Kidney glomerular epithelial cell (primary cell): ENCODE data around the gene VTI1A.

Experiments used
- DNase-seq: peaks from one replicate; lab custom pipeline; 2025; lab: John Stamatoyannopoulos, UW

The VTI1A gene

DNA sequence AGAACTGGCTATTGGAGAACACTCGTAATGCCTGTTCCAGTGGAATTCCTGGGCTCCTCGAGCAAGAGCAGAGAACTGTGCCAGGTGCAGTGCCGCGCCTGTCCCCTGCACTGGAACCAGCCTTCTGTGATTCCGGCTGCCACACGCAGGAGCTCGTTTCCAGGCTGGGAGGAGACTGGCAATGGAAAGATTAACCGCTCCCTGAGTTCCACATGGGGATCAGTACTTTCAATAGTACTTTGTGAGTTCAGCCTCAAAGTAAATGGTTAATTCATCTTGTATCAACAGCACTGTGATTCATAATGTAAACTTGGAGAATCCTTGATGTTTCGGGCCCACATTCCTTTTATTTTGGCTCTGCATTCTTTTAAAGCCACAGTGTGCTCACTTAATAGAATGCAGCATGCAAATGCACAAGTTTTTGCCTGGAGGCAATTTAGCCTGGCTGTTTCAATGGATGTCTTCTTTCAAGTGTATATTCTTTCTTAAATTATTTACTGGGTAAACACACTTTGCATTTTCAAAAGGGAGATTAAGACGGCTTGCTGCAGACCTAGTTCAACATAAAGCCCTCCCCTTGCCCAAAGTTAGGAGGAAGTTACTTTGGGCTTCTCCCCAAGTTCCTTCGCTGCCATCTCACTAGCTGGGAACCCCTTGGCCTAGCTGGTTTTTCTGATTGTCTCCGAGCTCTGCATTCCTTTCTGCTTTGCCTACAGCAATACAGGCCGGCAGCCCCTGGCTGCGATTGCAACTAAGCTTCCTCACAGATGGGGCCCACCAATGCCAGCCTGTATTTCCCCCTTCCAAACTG is 364.9 kb downstream of the VTI1A start:
- DNase-seq, result peak; percentile 96

DNA sequence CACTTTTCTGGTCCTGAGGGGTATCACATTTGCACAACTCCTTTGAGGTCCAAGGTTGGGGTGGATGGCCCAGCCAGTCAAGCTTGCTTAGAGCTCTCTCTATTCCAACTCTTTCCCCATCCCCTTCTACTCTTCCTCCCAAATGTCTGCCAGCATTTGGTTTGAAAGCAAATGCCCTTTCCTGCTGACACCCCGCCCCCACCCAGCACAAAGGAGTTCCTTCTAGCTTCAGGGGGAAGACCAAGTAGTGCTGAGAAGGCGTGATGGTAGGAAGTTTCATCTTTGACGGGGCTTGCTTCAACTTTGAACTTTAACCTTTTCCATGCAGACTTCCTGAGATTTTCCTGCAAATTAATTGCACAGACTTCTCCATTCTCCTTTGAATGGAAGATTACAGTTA is 365.6 kb downstream of the VTI1A start:
- DNase-seq, result no peak

DNA sequence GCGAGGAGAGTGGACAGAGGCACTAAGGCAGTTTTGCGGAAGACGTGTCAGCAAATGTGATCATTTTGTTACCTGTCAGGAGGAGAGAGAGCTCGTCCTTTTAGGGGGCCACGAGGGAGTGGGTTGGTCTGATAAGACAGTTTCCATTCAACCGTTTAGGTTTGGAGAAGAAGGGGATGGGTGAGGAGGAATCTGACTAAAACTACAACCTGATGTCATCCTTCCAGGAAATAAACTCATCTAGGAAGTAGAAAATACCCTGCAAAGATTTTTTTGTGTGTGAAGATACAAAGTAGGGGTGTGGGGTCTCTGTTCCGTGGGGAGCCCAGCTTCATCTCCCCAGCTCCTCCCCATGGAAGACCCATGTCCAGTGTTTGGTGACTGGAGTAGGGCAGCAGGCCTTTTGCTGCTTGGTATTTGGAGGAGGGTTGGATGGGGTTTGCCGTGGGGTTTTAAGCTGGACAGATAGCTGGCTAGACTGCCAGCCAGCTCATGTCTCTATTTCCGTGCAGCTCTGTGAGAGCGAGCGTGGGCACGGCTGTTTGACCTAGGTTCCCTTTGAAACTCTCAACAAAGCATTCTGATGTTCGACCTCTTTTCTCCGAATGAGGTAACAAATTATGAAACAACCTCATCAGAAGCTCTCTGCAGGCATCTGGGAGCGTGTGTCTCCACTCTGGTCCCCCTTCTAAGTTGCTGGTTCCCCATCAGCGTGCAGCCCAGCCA is 367.0 kb downstream of the VTI1A start:
- DNase-seq, result no peak

DNA sequence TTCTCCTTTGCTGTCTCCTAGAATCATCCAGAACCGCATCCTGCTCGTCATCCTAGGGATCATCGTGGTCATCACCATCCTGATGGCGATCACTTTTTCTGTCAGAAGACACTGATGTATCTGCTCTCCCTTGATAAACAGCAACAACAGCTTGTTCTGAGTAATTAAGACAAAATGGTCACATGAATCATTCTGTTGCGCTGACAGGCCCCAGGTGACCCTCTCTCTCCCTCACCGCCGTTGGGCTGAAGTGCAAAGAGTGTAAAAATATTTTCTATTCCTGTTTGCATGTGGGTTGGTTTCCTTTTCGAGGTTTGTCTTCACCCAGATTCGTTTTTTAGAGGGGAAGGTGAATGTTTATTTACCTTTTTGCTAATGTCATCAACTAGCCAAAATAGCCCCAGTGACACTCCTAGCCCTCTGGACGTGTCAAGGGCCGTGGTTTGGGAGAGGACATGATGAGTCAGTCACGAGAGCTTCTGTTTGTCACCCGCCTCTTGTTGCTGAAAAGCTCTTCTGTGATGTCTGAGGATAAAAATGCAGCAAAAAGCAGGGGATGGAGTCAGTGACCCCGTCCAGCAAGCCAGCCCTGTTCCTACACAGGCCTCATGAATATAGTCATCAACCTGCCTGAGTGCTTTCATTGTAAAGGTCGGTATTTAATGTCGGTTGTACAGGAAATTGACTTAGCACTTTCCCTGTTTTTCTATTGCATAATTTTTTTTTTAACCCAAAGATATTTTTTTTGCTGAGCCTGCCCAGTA is 368.4 kb downstream of the VTI1A start:
- peak; percentile 50 for DNase-seq

DNA sequence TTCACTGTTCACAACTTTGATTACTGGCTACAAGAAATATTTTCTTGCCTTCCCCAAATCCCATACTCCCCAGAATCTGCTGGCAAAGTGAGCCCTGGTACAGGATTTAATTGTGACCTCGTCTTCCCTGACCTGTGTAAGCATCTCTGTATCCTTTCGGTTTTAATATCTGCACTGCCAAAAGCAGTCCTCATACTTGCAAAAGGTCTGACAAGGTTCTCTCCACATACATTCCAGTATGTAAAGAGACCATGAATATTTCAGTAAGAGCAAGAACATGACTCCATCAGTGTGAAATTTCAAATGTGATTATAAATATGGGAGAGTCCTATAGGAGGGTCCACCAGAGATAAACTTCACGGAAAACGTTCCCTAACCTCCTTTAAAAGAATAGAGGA is 369.0 kb downstream of the VTI1A start:
- DNase-seq, result no peak

DNA sequence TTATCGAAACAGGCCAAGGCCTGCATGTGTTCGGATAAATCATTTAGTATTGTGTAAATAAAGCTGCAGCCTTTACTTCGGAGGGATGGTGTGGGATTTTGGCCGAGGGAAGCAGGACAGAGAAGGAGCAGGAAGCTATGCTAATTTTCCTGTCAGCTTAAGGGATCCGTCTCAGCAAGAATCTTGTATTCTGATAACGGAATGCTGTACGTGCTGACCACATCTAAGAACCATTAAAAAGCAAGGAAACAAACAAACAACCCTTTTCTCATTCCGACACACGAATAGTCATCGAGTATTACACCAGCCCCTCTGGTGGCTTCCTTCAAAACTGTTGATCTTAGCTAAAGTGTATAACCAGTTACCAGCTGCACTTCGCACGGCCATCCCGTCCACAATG is 369.9 kb downstream of the VTI1A start:
- no peak for DNase-seq

DNA sequence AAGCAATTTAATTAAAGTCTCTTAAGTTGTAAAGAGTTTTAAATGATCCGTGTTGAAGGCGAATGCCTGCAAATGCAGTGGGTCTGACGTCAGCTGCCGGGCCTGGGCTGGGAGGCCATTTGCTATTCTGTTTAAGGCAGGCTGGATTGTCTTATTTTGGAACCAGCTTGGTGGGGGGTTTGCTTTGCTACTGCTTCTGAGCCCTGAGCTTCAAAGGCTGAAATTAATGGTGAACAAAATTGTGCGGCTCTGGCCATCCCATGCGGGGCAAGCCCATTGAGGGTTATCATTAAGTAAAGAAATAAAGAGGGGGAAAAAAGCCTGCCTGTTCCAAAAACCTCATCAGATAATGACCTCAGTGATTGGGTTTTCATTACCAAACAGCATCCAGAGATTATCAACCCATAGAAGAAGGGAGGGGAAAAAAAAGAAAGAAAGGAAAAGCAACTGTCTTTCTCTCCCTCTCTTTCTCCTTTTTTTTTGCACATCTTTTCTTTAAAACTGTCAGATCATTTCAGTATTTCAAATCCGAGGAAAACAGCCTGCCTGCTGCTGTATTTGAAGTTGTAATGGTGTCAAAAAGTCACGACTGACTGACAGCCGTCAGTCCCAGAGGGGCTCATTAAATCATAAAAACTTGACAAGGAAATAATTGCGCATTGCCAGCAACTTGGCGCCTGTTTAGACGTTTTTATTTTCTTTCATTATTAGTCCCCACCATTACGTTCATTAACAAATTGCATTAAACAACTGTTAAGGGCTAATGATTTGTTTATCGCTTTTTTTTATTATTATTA is 371.2 kb downstream of the VTI1A start:
- no peak for DNase-seq

DNA sequence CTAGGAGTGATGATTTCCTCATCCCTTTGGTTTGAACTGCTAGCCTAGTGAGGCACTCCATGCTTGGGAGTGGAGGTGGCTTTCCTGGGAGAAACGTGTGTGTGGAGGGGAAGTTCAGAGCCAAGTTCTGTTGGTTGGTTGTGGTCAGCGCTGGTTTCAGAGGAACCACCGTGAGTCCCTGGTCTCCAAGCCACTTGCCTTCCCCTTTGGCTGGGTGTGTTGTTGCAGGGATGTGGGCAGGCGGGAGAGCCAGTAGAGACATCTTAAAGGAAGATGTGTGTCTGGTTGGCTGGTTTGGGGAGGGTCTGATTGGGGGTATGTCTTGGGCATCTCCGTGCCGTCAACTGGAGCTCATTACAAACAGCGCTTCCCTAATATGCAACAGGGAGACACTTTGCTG is 372.2 kb downstream of the VTI1A start:
- DNase-seq, result no peak

DNA sequence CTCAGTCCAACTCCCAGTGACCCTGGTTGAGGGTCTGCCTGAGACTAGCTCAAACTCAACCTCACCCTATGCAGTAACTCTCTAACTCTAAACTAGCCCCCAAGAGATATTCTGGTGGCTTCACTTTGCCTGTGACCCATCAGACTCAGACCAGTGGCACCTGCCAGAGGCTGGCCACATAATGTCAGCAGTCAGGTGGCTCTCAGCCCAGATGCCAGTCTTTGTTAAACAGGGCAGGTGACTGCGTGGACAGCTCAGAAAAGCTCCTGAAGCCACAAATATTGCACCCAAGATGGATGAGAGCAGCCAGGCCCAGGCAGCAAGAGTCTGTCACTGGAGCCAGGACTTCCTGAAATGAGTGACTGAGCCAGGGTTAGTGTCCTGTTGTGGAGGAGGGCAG is 373.3 kb downstream of the VTI1A start:
- DNase-seq, result no peak

DNA sequence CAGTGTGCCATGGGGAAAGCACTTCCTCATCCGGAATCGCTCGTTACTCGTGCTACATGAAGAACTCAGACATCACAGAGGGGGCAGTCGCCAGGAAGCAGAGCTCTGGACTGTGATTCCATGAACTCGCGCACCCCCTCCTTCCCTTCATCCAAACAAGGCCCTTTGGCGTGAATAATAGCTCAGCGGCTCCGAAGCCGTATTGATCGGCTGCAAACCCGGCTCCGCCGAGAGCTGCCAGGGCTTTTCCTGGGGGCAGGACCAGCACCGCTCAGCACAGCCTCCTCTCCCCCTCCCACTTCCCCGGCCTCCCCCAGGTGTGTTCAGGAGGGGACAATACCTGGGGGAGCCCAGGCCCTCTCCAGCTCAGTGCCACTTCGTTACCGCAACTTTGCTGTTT is 374.0 kb downstream of the VTI1A start:
- DNase-seq, result no peak

DNA sequence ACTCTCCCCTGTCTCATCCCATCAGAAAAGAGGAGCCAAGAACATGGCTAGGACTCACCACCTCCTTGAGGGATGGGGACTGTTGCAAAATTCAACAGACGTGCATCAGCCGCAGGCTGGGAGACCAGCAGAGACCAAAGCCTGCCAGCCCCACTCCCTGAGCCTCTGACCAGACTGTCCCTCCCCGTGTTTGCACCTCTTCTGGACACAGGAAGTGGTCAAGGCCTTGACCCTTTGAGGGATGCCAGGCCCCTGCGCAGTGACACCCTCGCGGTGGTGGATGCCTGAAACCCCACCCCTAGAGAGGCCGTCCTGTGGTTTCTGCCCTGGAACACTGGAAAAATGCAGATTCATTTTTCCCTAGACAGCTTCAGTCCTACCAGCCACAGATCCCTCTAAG is 374.6 kb downstream of the VTI1A start:
- no peak for DNase-seq

DNA sequence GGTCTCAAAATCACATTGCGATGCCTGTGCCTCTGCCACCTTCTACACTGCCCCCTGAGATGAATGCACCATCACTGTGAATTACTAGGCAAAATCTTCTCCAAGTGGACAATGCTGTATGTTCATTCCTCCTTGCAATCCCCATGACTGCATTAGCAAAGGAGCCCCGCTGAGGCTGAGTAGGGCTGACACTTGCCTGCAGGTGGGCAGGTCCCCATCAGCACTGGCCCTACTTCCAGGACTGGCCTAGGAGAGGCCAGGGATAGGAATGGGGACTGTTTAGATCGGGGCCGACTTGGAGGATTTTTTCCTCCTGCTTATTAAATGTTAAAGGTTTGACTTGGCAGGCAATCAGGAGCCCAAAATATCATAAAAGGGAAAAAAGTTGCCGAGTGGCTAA is 376.0 kb downstream of the VTI1A start:
- no peak for DNase-seq

DNA sequence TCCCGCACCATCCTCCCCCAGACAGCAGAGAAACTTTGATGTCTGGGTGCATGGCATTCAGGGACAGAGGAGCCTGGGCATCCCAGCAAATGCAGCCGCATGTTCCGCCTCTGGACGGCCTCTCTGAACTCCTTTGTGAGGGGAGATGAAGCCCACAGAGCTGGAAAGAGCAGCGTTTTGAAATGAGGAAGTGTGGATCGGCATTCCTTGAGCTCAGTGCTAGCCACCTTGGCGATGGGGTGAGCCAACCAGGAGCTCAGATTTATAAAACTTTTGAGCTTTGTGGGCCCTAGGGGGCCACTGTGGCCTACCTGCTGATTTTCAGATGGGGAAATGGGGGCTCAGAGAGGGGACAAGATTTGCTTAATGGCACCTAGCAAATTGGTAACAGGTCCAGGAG is 376.6 kb downstream of the VTI1A start:
- DNase-seq, result no peak

DNA sequence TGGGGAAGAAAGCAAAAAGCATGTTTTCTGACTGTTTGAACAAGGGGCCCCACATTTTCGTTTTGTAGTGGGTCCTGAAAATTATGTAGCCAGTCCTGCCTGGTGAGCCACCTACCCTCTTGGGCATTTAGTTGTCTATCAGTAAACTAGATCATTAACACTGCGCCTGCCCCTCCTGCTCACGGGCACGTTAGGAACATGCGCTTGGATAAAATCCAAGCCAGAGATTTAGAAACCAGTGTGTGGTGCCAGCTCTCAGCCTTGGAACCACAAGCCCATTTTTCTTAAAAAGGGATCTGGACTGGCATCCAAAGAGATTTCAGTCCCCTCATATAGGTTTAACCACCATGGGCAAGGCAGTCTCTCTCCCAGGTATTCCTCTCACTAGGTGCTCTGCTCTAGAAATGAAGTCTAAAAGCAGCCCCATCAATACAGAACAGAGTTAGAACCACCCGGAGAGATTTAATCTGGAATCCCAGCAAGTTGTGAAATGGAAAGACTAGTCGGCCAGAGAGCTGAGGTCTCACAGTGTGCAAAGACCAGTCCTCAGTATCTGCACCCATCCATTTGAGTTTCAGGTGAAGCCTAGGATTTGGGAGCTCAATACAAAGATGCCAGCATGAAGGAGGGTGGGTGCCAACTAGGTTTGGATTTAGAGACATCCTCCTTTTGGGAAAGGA is 379.1 kb downstream of the VTI1A start:
- no peak for DNase-seq

DNA sequence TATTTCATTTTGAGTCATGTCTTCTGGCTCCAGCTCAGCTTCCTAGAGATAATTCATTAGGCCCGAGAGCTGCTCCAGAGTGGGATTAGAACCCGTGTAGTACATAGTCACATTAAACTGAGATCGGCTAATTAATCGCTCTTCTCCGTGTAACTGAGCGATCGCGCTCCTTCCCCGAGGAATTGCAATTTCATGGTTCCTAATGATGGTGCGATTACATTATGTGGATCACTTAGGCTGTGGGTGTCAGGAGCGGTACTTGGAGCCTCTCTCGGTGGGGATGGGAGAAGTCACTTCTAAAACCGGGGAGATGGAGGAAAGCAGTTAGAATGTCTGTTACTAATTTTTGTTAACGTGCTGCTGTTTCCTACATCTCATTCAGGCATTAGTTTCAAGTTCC is 380.1 kb downstream of the VTI1A start:
- DNase-seq, result no peak

DNA sequence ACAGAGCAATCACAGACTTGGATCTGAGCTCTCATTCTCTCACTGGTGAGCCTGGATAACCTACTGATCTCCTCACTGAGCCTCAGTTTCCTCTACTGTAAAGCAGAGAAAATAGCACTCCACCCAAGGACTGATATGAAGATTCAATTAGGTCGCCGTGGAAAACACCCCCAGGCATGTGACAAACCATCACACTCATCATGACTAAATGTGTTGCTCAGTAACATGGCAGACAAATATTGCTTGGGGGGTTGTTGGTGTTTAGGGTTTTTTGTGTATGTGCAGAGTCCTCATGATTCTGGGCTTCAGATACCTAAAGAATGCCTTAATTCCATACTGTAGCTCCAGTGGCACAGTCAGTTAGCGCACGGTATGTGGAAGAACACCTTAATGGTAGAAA is 380.9 kb downstream of the VTI1A start:
- no peak for DNase-seq

DNA sequence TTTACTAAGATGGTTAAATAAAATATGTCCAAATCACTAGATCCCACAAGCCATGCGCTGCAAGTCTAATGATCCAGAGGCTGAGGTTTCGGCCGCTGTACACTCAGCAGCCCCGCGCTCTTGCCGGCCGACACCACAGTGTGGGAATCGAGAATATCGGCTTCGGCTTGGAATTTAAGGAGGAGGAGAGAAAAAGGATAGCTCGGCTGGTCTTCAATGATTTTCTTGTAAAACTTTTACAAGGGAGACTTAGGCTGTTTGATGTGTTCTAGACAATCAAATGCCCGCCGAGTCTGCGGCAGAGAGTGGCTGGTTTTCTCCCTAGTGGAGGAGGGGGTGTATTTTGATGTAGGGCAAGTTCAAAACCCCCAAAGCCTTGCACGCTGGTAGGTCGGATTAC is 384.8 kb downstream of the VTI1A start:
- no peak for DNase-seq

DNA sequence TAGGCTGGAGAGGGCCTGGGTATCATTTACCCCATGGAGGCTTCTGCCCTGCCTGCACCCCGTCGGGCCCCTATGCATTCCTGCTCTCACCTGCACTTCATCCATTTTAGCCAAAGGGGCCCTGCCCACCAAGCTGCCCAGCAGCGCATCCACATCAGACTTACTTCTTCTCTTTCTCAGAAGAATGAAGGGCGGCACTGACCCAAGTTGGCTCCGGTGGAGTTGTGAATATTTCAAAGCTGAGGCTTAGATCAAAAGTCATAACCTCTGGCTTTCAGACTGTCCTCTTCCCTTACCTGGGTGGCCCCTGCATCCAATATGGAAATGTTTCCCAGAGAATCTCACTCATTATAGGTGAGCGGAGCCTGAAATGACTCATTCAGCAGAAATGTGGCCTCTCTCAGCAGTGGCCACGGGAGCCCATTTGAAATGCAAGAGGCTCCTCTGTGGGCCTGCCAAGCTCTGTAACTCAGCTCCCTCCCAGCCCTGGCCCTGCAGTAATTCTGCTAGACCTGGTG is 385.4 kb downstream of the VTI1A start:
- peak; percentile 71 for DNase-seq

DNA sequence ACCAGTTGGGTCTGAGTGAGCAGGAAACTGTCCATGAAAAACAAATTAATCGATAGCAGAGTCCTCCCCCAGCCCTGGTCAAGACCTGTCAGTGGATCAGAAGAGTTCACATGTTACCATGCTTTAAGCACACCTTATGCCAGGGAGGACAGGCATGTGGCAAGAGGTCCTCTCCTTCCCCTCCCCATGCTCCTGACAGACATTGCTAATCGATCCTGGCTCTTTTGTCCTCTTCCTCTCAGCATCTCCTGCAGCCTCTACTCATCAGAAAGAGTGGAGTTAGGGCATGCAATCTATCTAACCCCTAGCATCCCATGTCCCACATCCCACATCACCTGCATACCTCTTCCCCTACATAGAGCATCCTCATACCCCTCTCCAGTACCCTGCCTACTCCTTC is 385.9 kb downstream of the VTI1A start:
- no peak for DNase-seq

DNA sequence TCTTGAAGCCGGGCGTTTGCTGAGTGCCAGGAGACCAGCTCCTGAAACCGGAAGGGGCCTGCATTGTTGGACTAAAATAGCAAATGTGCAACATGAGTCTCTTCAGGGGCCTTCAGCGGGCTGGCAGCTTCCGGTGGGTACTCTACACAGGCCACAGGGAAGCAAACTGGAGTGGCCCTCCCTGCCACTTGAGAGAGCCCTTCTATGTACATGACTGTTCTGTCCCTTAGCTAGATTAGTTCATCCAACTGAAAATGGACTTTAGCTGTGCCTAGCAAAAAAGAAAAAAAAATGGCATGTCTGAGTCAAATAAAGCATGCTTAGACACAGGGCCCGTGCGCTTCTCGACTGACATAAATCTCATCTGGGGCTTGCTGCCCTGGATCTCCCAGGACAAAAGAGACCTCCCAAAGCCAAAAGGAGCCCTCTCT is 387.8 kb downstream of the VTI1A start:
- no peak for DNase-seq

DNA sequence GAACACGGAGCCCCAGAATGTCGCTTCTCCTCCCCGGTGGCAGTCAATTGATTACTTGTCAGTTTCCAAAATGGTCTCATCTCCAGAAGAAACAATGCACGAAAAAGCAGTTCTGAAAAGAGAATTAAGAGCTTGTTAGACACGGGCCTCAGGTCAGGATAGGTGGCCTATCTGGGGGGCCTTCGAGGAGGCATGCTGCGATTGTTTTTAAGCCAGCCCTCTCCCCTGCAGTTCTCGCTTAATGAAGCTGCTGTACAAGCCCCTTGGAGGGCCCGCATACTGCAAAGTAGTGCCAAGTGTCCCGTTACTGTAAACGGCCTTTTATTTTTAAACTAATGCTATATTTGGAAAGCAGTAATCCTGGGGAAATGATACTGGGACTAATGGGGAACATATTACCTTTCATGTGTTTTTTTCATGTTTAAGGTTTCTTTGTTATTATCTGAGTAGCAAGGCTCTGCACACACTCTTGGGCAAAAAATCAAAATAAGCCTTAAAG is 388.3 kb downstream of the VTI1A start:
- no peak for DNase-seq
